GM12878 (cell line): ENCODE results near the gene TNK2. TPM values are rescaled to one million over a fixed set of nuclear protein-coding genes. Genes with fewer than 3 reads are reported as not detected.

Experiments used
- ATAC-seq: fragments of 200-7000 bp; cut with Tn5 transposase; 3 replicates; pipeline ENCODE4 v1.9.1; 2020; ENCODE audit warnings: mild to moderate bottlenecking, moderate library complexity
- BruUV-seq: library from RNA; stranded (reverse); fragments of 400-500 nt; replicated peaks from 2 replicates; lab custom pipeline; 2021; lab: Mats Ljungman, UMichigan
- CTCF ChIA-PET: fragments of 300-600 bp; sonication (Branson Sonifier 250); formaldehyde crosslinking; extraction: SDS; loops from one replicate; lab custom pipeline; 2021; ENCODE audit warnings: inconsistent platforms; lab: Yijun Ruan, JAX
- POLR2A ChIA-PET: fragments of 350-600 bp; formaldehyde crosslinking; extraction: SDS; loops from one replicate; lab custom pipeline; 2021; ENCODE audit warnings: inconsistent platforms; lab: Charles Lee
- RAD21 ChIA-PET: fragments of 300-600 bp; sonication (Branson Sonifier 250); formaldehyde crosslinking; loops from one replicate; lab custom pipeline; 2023; ENCODE audit warnings: antibody characterized with exemption; ENCODE audit not compliant: unreplicated experiment; lab: Charles Lee
- SMC1A ChIA-PET: fragments of 300-600 bp; sonication (Branson Sonifier 250); formaldehyde crosslinking; loops from one replicate; lab custom pipeline; 2023; ENCODE audit not compliant: unreplicated experiment, uncharacterized antibody; lab: Charles Lee
- DNase-seq: peaks from one replicate; pipeline ENCODE4 v3.0.0-alpha.2; 2011; ENCODE audit warnings: low read depth, low spot score
- FAIRE-seq: peaks from 3 replicates; lab custom pipeline; 2011; peaks lifted over from hg19 to GRCh38; lab: Jason Lieb, UNC
- H2AFZ ChIP-seq: 2 replicates; pipeline ENCODE4 v1.6.0; 2011; ENCODE audit warnings: low read depth, low read length, control low read depth; ENCODE audit not compliant: control insufficient read depth
- H3K27ac ChIP-seq: 2 replicates; pipeline ENCODE4 v1.5.1; 2011; ENCODE audit warnings: control low read depth; ENCODE audit not compliant: control insufficient read depth, insufficient read depth
- H3K27me3 ChIP-seq, 2 experiments: replicated peaks in 1 of 2; 2 replicates each; pipeline versions ENCODE4 v1.6.0 to v1.6.1; 2011; ENCODE audit warnings: low read length in 1 of 2; ENCODE audit not compliant: control insufficient read depth in 2 of 2, insufficient read depth in 2 of 2
- H3K36me3 ChIP-seq, 2 experiments: 2 replicates each; pipeline ENCODE4 v1.5.1; 2011; ENCODE audit warnings: low read length in 1 of 2; ENCODE audit not compliant: control insufficient read depth in 2 of 2, insufficient read depth in 2 of 2
- H3K4me1 ChIP-seq: 2 replicates; pipeline ENCODE4 v1.6.1; 2011; ENCODE audit warnings: mild to moderate bottlenecking, low read length, moderate library complexity, mixed read lengths; ENCODE audit not compliant: control insufficient read depth, insufficient read depth
- H3K4me2 ChIP-seq: 2 replicates; pipeline ENCODE4 v1.6.0; 2011; ENCODE audit warnings: control low read depth; ENCODE audit not compliant: control insufficient read depth, insufficient read depth
- H3K4me3 ChIP-seq: fragments of 200-600 bp; sonication (generic); 2 replicates; pipeline ENCODE4 v1.5.1; 2016
- H3K79me2 ChIP-seq: 2 replicates; pipeline ENCODE4 v1.6.0; 2011; ENCODE audit warnings: low read length; ENCODE audit not compliant: control insufficient read depth, insufficient read depth
- H3K9ac ChIP-seq: 2 replicates; pipeline ENCODE4 v1.8.0; 2011; ENCODE audit warnings: low read length, control low read depth, mixed read lengths; ENCODE audit not compliant: control insufficient read depth, insufficient read depth
- H3K9me3 ChIP-seq: replicated peaks from 3 replicates; pipeline ENCODE4 v1.5.1; 2011; ENCODE audit warnings: mild to moderate bottlenecking, low read length; ENCODE audit not compliant: control insufficient read depth, insufficient read depth
- H4K20me1 ChIP-seq: 2 replicates; pipeline ENCODE4 v1.6.0; 2011; ENCODE audit not compliant: control insufficient read depth, insufficient read depth
- BACH1 ChIP-seq: fragments of 450-650 bp; IDR thresholded peaks from 2 replicates; pipeline ENCODE4 v1.6.1; 2017; ENCODE audit warnings: mild to moderate bottlenecking, borderline replicate concordance
- EZH2 ChIP-seq: IDR thresholded peaks from 2 replicates; pipeline ENCODE4 v1.6.1; 2012; ENCODE audit warnings: low read depth, mild to moderate bottlenecking, control low read depth, inconsistent platforms, low read length, borderline replicate concordance; ENCODE audit not compliant: control insufficient read depth
- IKZF1 ChIP-seq: fragments of 450-650 bp; conservative IDR thresholded peaks from 2 replicates; pipeline ENCODE4 v1.6.1; 2017; ENCODE audit warnings: antibody characterized with exemption, mild to moderate bottlenecking
- KLF5 ChIP-seq: fragments of 450-650 bp; IDR thresholded peaks from 2 replicates; pipeline ENCODE4 v1.6.1; 2014; ENCODE audit warnings: mild to moderate bottlenecking; ENCODE audit not compliant: partially characterized antibody
- NFIC ChIP-seq: IDR thresholded peaks from 2 replicates; pipeline ENCODE4 v1.6.1; 2012; ENCODE audit warnings: low read depth, mild to moderate bottlenecking, inconsistent platforms, low read length, moderate library complexity
- RB1 ChIP-seq: fragments of 450-650 bp; formaldehyde crosslinking; IDR thresholded peaks from 2 replicates; pipeline ENCODE4 v1.6.1; 2017; ENCODE audit warnings: mild to moderate bottlenecking, borderline replicate concordance
- RFX5 ChIP-seq: IDR thresholded peaks from 2 replicates; pipeline ENCODE4 v1.6.1; 2011; ENCODE audit warnings: low read depth, low read length, improper control_type of control experiment
- YY1 ChIP-seq: IDR thresholded peaks from 2 replicates; pipeline ENCODE4 v1.6.1; 2011; ENCODE audit warnings: low read depth, mild to moderate bottlenecking, low read length
- ZBTB40 ChIP-seq: fragments of 450-650 bp; IDR thresholded peaks from 2 replicates; pipeline ENCODE4 v1.6.1; 2016; ENCODE audit warnings: mild to moderate bottlenecking, moderate library complexity, borderline replicate concordance
- ZNF207 ChIP-seq: fragments of 450-650 bp; IDR thresholded peaks from 2 replicates; pipeline ENCODE4 v1.6.1; 2014; ENCODE audit warnings: antibody characterized with exemption, mild to moderate bottlenecking, borderline replicate concordance
- WGBS: methylation state at CpG from one replicate; pipeline ENCODE4 v1.1.6; 2016; ENCODE audit warnings: low lambda C conversion rate; ENCODE audit not compliant: insufficient replicate concordance, insufficient coverage; ENCODE audit errors: missing lambda C conversion rate; 5-methylcytosine and 5-hydroxymethylcytosine counted together
- in situ Hi-C: fragments of 300-500 bp; cut with MboI; formaldehyde crosslinking; loops from 9 replicates; pipeline ENCODE4 v1.14.3; 2018; ENCODE audit warnings: mixed read lengths
- intact Hi-C: fragments of 100-400 bp; cut with micrococcal nuclease; formaldehyde crosslinking; loops from one replicate; pipeline ENCODE4 v1.14.2; 2022; ENCODE audit not compliant: unreplicated experiment
- polyA plus RNA-seq, 11 experiments: library from polyadenylated mRNA; depleted of rRNA in 4 of 11; unstranded in 6 of 11; stranded (reverse) in 5 of 11; fragments of >200 nt; fragmentation: Nextera tagmentation in 4 of 11; fragmentation: Illumina TruSeq in 1 of 11; extraction: Ambion mirVana in 4 of 11; extraction: Trizol in 1 of 11; gene quantifications; 1 replicate in 1 of 11; 2 replicates in 10 of 11; pipeline versions ENCODE4 v1.2.1 to v1.2.3, GENCODE V29; 2011 to 2016; ENCODE audit warnings: inconsistent platforms in 2 of 11, missing spikeins in 2 of 11, low read depth in 1 of 11
- total RNA-seq, 4 experiments: library from RNA; depleted of rRNA in 3 of 4; stranded (reverse); fragments of >200 nt in 3 of 4; fragmentation: Illumina TruSeq in 1 of 4; extraction: Trizol in 1 of 4; gene quantifications; 2 replicates each; pipeline versions ENCODE4 v1.2.1 to v1.2.3, GENCODE V29; 2013 to 2021
- TF ChIP-seq, protein P1 (sequence below): fragments of 450-650 bp; IDR thresholded peaks from 2 replicates; pipeline ENCODE4 v1.6.1; 2017; ENCODE audit warnings: antibody characterized with exemption, mild to moderate bottlenecking, moderate library complexity
- TF ChIP-seq, protein P2 (sequence below): IDR thresholded peaks from 2 replicates; pipeline ENCODE4 v1.6.1; 2011; ENCODE audit warnings: low read depth, mild to moderate bottlenecking, low read length, moderate library complexity, borderline replicate concordance; ENCODE audit errors: extremely low read depth

The TNK2 gene
- total and polyA plus RNA-seq, 10 of the 15 experiments (the other 5 are each of a cell fraction or from before 2014, with no cell fraction given) = 0.13 to 47.8 (median 10.8) TPM

GRCh38 chr3:195911946-195912270, 3.6 kb upstream of the TNK2 start (continued):
- TF ChIP-seq, protein P1, sequence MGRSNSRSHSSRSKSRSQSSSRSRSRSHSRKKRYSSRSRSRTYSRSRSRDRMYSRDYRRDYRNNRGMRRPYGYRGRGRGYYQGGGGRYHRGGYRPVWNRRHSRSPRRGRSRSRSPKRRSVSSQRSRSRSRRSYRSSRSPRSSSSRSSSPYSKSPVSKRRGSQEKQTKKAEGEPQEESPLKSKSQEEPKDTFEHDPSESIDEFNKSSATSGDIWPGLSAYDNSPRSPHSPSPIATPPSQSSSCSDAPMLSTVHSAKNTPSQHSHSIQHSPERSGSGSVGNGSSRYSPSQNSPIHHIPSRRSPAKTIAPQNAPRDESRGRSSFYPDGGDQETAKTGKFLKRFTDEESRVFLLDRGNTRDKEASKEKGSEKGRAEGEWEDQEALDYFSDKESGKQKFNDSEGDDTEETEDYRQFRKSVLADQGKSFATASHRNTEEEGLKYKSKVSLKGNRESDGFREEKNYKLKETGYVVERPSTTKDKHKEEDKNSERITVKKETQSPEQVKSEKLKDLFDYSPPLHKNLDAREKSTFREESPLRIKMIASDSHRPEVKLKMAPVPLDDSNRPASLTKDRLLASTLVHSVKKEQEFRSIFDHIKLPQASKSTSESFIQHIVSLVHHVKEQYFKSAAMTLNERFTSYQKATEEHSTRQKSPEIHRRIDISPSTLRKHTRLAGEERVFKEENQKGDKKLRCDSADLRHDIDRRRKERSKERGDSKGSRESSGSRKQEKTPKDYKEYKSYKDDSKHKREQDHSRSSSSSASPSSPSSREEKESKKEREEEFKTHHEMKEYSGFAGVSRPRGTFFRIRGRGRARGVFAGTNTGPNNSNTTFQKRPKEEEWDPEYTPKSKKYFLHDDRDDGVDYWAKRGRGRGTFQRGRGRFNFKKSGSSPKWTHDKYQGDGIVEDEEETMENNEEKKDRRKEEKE = no peak

DNA sequence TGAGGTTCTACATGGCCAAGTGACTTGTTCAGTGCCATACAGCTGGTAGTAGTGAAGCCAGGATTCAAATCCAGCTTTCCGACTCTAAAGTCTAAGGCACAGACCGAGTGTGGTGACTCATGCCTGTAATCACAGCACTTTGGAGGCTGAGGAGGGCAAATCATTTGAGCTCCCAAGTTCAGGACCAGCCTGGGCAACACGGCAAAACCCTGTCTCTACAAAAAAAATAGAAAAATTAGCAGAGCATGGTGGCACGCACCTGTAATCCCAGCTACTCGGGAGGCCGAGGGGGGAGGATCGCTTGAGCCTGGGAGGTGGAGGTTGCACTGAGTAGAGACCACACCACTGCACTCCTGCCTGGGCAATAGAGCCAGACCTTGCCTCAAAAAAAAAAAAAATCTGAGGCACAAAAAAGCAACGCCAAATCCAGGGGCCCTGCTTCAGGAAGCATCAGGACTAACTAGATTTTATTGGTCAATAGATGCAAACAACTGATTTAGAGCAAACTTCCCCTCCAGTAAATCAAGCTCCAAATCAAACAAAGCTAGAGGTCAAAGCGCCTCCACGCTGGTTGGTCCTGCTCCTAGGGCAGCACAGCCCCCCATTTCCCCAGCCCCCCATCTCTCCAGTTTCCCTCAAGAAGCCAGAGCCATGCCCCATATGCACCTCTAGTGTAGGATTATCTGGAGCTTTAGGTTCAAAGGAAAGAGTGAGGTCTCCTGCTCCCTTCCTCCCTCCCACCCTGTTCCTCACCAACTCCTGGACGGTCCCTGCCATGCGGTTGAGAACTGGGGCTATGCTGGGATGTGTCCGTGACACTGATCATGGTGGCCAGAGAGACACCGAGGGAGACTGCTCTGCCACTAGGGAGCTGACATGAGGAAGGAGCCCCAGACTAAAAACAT, 2.9 kb upstream of the TNK2 start:
- BruUV-seq = no TSS peak
- no peak for FAIRE-seq
- ChIA-PET SMC1A (interaction anchor here (0.7 to 6.5 kb wide), 5 partner anchors 16 to 152 kb away, joined by 3 to 68 read pairs (median 3); no protein-coding TSS in a partner anchor), RAD21 (interaction anchor here (0.6 to 2.4 kb wide), 4 partner anchors 17 to 52 kb away, joined by 3 to 8 read pairs (median 3); no protein-coding TSS in a partner anchor), CTCF (interaction anchor here (1.1 to 6.7 kb wide), 3 partner anchors 16 to 61 kb away, joined by 3 to 173 read pairs (median 94); no protein-coding TSS in a partner anchor), POLR2A (interaction anchor here (1.2 to 1.5 kb wide), 2 partner anchors 9 to 19 kb away, joined by 3 to 7 read pairs; no protein-coding TSS in a partner anchor)
- Histone ChIP-seq H3K4me3 (no peak overlapping the region), H3K27me3 (peaks cover 0 to 2% of the 10 kb centered on the region in 2 experiments; a peak in 2 of 4 replicates), H3K36me3 (no peaks in the 10 kb centered on the region), H3K9ac (no peak overlapping the region), H4K20me1 (no peaks in the 10 kb centered on the region), H3K9me3 (no peaks in the 10 kb centered on the region), H2AFZ (no peak overlapping the region), H3K4me1 (peaks cover 9% of the 10 kb centered on the region), H3K4me2 (no peak overlapping the region), H3K79me2 (peaks cover 28% of the 10 kb centered on the region), H3K27ac (no peak overlapping the region)
- intact Hi-C loops (no loop called here), in situ Hi-C loops (loop anchor here (5.0 kb wide), 1 partner anchor 49 kb away; no protein-coding TSS in a partner anchor)
- ATAC-seq = no peak
- DNase-seq = no peak
- 82% methylated on average over 14 of the region's 14 CpGs for WGBS
- TF ChIP-seq ZNF207 (no peak), RB1 (no peak), KLF5 (no peak), NFIC (no peak), IKZF1 (no peak), ZBTB40 (no peak), EZH2 (no peak), RFX5 (no peak), YY1 (no peak), BACH1 (no peak)
- TF ChIP-seq, protein P2, sequence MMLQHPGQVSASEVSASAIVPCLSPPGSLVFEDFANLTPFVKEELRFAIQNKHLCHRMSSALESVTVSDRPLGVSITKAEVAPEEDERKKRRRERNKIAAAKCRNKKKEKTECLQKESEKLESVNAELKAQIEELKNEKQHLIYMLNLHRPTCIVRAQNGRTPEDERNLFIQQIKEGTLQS = no peak
